NCI-H1105 treated with DMSO at 0.1 percent for 48 hours (cell line): ENCODE data around the gene LRRN1.

ENCODE experiments used
- DNase-seq: peaks from one replicate; lab custom pipeline; 2025; lab: John Stamatoyannopoulos, UW

Gene LRRN1

DNA sequence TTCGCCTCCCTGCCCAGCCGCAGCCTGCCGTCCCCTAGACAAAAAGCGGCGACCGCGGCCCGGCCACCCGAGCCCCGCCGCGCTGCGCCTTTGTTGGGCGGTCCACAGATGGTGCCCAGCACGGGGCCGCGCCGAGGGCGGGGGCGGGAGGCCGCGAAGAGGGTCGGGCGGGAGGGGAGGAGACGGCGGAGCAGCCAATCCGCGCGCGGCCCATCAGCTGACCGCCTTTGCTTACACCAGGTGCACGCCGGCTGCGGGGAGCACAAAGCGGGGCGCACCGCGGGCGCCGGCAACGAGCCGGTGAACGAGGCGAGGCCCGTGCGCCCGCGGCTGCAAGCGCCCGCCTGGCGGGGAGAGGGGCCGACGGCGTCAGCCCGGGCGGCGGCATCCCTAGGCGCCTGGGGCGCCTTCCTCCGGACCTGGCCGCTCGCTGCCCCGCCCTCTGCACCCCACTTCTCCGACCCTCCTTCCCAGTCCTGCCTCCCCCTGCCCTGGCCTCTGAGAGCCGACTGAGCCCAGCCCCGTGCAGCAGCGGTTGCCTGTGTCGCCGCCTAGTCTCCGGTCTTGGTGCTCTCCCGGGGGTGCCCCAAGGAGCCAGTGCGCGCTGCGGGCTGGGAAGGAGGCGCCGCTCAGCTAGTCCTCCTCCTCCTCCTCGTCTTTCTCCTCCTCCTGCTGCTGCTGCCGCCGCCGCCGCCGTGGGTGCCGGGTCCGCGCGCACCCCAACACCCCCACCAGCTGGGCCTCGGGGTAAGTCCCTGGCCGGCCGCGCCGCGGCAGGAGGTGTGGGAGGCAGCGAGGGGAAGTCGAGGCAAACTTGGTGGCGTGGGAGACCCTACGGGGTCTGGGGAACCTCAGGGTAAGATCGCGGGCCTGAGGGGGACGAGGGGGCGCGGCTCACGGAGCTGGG is at the start of gene LRRN1:
Gene LRRN1, plus strand, starts transcription at position 259 of the 907 bp plus-strand sequence. CDS start 45,211 bp downstream, outside the sequence.
- DNase-seq, result peak; percentile 74

DNA sequence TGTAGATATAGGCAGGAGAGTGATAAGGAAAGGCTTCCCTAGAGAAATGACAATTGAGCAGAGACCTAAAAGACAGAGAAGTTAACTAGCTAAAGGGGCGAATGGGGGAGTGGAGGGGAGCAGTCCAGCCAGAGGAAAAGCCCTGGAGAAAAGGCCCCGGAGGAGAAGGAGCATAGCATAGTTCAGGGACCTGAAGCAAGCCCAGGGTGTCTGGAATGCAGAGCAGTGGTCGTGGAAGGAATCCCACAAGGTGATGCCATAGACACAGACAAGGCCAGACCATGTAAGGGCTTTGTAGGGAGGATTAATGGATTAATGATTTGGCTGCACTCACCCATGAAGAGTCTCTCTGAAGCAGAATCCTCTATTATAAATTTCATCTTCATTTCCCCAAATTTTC is 45.8 kb upstream of the LRRN1 start:
- no peak for DNase-seq

DNA sequence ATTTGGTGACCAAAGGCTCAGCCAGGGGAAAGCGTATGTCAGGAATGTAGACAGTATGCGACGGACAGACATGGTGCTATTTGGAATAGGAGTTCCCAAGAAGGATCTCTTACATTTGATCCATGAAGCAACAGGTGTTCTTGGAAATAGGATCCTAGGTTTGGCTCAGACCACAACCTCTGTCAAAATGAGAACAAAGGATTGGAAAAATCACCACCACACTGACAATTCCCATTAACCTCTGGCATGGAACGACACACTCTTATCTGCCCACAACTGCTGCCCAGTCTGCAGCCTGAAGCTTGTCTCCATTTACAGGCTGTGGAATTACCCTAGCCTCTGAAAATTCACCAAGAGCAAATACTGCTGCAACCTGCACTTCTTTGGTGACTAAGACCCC is 33.6 kb upstream of the LRRN1 start:
- no peak for DNase-seq

DNA sequence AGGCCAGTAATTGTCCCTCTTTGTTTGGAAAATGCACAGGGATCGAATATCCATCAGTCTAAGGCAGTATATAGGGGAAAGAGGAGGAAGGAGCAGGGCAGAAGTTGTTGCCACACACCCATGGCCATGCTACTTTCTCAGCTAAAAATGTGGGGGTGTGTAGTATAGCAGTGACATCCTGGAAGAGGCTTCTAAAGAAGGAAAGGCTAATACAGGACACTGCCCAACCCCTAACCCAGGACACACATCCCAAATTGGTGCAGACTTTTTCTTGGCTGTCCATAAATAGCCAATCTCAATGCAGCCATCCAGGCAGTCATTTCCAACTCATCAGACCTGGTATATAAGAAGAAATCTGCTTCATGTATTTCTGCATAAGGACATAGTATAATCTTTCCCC is 33.1 kb upstream of the LRRN1 start:
- no peak for DNase-seq

DNA sequence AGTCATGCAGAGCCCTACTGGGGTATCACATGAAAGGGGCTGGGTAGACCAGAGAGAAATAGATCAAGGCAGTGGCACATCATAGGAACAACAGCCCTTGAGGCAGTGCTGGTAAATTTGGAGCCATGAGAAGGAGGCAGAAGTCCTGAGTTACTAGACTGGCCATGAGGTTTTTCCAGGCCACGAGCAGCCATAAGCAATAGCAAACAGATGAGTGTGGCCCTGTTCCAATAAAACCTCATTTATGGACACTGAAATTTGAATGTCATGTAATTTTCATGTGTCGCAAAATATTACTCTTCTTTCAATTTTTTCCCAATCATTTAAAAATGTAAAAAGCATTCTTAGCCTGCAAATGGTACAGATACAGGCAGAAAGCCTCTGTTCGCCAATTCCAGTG is 28.1 kb upstream of the LRRN1 start:
- no peak for DNase-seq

DNA sequence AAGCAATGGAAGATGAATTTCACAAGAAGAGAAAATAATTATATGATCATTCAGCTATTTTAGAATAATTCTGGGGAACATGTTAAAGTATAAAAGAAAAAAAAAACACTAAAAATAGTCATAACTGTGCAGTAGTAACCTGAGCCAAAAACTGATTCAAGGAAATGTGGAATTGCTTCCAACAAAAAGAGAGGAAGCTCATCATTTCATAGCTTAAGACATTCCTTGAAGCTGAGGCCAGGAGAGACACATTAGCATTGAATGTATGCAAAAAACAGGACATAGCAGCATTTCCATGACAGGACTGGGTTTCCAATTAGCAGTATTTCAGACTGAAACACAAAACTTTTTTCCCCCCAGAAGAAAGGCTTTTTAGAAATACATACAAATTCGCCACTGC is 27.7 kb upstream of the LRRN1 start:
- DNase-seq, result no peak

DNA sequence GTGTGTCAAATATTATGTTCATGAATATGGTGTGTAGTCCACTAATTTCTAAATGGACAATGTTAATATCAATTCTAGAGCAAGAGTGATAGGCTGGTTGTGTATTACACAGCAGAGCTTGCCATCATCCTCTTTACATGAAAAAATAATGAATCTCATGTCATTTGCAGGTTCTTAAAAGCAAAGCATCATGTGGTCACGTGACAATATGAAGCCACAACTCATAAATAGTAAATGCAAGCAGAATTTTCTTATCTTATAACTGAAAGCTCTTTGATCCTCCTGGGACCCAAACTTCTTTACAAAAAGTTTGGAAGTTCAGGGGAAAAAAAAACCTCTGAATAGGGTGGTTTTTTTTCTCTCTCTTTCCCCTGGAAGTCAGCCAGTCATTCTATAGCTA is 26.9 kb upstream of the LRRN1 start:
- DNase-seq, result no peak

DNA sequence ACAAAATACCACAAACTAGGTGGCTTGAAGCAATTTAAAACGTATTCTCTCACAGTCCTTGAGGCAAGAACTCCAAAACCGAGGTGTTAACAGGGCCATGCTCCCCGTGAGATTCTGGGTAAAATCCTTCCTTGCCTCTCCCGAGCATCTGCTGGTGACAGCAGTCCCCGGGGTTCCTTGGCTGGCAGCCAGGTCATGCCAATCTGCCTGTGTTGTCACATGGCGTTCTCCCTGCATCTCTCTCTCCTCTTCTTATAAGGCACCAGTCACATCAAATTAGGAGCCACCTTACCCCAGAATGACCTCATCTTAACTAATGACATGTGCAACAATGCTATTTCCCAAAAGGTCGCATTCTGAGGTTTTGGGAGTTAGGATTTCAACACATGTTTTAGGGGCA is 26.3 kb upstream of the LRRN1 start:
- DNase-seq, result peak; percentile 19

DNA sequence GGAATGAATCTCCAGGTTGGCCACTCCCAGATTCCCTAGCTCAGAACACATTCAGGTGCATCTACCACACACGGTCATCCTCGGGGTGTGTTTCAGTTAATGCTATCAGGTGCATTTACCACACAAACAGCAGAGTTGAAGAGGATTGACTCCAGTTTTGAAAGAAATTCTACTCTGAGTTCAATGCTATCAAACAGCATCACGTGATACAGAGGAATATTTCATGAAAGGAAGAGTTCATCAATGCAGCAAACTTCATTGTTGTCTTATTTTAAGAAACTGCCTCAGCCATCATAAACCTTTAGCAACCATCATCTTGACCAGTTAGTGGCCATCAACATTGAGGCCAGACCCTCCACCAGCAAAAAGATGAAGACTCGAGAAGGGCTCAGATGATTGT is 22.6 kb upstream of the LRRN1 start:
- DNase-seq, result no peak

DNA sequence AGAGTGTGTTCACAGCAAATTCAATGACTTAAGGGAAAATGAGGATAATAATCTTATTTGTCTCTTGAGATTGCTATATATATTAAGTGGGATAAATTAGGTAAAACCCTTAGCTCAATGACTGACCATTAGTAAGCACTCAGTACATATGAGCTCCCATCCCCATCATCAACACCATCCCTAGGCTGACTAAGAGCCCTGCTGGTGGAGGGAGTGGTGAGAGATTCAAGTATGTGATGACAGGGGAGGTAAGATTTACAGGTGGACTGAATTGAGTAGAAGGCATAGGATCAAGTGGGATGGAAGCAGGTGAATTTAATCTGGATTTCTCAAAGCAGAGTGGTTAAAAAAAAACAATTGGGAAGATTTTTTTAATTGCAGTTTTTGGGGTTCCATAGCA is 21.0 kb upstream of the LRRN1 start:
- DNase-seq, result no peak

DNA sequence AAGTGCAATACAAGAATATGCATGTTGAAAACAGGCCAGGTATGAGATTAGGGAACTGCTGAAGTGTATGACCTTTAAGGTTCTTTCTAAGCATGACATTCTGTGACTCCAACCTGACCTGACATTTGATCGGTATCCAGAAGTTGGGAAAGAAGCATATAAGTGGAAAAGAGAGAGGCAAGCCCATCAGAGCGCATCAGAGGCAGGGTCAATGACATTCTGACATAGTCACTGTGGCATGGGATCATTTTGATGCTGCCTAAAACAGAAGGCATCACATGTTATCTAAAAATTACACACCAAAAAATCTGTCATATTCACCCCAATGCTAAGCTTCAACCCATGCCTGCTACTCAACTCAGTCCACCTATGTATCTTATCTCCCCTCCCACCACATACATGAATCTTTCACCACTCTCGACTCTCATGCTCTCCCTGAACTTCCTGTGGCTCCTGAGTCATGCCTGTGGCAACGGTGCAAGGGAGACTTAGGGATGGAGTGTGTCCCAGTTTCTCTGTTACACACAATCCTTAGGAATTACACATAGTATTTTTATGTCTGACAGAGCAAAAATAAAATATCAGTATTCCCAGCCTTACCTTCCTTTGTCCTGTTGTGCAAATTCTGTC is 20.5 kb upstream of the LRRN1 start:
- no peak for DNase-seq

DNA sequence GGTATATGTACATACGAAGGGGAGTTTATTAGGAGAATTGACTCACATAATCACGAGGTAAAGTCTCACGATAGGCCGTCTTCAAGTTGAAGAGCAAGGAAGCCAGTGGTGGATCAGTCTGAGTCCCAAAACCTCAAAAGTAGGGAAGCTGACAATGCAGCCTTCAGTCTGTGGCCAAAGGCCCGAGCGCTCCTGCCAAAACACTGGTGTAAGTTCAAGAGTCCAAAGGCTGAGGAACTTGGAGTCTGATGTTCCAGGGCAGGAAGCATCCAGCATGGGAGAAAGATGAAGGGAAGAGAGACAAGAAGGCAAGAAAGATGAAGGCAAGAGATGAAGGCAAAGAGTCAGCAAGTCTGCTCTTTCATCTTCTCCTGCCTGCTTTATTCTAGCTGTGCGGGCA is 16.8 kb upstream of the LRRN1 start:
- no peak for DNase-seq

DNA sequence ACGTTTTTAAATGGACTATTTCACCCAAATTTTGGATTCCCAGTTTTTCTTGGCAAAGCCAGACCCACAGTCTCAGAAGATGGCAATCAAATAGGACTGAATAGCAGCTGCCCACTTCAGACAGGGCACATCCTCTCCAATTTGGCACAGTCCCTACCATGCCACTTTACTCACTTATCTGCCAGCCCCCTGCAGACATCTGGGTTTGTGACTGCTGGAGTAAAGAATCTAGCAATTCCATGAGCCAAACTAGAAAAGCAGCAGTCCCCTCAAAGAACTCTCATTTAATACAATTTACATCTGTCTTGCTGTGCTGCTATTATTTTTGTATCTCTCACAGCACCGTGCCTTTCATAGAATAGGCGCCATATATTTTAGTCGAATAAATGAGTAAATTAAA is 16.0 kb upstream of the LRRN1 start:
- no peak for DNase-seq

DNA sequence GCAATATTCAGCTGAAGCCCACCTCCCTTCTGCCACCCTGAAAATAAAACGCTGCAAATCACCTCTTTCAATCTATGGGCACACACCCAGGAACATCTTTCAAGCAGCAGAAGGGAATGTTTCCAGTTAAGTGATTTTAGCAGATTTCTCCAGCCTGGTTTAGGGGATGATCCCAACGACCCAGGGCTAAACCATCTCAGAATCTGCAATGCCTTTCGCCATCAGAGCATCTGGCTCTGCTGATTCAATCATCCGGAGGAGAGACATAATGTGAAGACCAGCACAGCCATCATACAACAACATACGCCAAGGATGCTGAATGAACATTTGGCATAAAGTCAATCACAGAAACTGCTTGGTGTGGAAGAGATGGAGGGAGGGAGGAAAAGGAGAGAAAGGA is 15.5 kb upstream of the LRRN1 start:
- no peak for DNase-seq

DNA sequence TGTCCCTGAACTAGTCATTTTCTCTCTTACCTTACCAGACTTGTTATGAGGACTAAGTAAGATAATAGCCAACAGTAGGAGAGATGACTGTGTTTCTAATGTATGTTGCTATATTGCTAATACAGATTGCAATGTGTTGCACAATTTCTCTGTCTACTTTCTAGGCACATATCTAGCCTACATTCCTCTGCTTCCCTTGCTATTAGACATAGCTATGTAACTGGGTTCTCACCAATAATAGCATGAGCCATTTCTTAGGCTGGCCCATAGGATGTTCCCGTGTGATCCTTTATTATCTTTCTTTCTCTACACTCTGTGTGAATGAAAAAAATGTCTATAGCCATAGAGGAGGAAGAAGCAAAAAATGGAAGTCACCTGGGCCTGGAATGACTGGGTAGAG is 6.8 kb upstream of the LRRN1 start:
- DNase-seq, result no peak

DNA sequence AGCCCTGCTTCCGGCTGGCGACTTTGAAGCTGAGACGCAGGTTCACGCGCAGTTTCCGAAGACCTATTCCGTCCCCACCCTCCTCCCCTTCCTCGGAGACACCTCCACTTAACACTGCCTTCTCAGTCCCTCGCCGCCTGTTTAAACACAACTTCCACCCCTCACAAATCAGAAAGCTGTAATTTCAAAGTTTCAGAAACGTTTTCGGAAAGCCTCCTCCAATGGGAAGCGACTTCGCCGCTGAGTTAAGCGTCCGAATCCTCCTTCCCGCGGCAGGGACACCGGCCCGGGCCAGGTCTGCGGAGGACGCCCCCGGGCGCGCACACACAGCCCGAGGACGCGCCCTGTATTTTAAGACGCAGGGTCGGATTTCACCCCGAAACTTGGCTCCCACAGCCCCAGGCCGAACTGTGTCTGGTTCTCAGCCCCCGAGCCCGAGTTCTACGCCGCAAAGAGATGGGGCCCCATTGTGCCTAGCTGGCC is 559 bp upstream of the LRRN1 start:
- DNase-seq, result peak; percentile 54

DNA sequence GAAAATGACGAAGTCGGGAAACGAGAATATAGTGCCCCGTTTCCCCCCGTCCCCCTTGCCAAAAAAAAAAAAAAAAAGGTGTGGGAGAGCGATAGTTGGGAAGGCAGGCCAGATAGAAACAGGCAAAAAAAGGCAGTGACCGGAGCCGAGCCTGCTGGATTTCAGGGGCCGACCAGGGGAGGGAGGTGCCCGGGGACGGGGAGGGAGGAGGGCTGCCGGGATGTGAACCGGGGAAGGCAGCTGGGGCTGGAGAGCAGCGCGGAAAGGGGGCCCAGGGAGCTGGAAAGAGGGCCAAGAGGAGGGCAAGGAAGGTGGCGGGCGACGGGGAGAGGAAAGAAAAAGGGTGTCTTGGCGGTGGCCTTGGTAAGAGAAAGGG is 837 bp downstream of the LRRN1 start:
- DNase-seq, result no peak

DNA sequence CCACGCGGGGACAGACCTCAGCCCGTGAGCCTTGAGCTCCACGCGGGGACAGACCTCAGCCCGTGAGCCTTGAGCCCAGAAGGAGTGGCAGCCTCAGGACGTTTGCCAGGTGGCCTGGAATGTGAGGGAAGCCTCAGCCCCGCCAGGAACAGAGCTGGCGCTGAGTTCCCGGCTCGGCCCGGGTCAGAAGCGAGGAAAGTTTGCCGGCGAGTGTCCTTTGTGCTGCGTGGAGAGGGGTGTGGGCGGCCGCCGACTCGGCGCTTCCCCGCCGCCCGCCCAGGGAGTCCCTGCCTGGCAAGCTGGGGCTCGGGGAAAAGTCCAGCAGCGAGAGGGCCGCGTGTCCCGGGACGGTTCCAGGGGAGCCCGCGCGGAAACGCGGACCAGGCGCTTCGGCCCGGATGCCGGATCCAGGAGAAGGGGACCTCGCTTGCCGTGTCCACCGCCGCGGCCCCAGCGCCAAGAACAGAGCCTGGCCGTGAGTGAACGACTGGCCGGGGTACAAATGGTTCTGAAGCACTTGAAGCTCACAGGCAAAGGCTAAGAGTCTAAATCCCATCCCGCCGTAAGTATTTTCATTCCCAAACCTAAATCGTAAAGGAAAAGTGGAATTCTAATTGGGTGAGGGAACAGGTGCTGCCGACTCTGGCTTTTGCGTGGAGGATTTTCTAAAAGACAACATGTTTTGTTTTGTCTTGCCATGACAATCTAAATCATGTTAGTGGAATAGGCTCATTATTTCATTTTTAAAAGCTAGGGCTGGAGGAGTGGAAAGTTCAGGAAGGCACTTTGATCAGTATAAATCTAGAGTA is 1.7 kb downstream of the LRRN1 start:
- DNase-seq, result no peak

DNA sequence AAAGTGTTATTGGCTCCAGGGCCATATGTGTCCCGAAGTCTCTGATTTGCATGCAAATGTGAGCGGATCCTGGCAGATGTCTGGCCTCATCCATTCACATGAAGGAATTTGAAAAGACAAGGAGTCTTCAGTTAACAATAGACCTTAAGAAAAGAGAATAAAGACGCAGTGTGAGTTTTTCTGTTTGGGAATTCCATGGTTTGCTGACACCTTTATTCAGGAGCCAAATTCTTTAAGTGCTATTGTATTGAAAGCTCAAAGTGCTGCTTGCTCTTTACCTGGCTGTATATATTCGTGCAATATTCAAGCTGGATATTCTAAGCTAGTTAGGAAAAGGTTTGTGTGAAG is 2.2 kb downstream of the LRRN1 start:
- no peak for DNase-seq

DNA sequence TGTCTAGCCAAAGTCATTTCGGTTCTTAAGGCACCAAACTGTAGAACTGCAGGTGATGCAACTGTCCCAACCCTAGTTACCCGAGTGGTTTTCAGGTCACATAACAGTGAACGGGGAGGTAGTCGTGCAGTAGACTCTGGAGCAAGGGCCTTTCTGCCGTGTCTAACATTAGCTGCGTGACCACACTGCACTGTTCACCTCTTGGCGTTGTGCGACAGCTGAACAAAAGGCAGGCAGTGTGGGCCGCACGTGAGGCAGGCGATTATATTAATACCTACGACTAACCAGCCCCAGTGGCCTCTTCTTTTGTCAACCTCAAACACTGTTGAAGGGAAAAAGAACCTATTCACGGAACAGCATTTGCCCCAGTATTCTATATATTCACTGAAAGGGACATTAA is 2.8 kb downstream of the LRRN1 start:
- no peak for DNase-seq

DNA sequence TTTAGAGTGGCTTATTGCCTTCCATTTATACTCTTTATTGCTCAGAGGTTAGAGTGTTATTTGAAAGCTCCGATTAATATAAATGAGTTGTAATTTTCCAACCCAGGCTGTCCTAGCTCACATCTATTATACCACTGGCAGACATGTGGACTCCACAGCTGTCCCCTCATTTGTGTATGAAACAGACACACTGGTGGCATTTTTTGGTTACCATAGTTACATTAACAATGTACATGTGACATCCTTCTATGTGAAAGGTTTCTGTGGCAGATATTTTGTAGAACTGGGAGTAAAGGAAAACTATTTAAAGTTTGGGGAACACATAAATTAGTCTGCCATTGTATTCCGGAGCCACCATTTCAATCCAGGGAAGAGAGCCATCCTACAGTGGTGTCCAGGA is 5.3 kb downstream of the LRRN1 start:
- no peak for DNase-seq

DNA sequence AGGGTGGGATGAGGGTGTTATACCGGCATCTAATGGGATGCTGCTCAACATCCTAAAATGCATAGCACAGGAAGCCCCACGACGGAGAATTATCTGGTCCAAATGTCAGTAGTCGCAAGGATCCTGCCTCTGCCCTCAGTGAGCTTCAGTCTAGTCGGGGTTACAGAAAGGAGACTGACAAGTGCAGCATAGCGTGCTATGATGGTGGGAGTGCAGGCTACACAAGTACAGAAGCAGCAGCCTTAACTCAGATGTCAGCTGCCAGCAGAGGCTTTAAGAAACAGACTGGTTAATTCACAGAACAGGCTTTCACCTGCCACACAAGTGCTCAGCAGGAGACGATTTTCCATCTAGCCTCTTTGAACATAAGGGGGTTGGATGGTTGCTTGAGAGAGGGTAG is 6.9 kb downstream of the LRRN1 start:
- DNase-seq, result no peak

DNA sequence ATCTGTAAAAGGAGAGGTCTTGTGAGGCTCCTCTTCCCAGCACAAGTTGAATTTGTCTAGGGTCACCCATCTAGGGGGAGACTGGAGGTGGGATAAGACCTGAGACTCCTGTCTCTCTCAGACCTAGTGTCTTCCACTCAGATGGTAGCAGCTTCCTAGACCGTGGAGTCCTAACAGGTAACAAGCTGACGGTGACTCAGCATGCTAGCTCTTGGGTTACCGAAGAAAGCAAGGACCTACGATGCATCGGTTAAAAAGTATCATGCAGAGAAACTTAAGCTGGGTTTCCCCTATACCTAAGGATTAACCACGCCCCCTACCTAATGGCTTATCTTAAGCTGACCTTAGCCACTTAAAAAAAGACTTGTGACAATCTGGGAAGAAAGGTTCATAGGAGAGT is 7.6 kb downstream of the LRRN1 start:
- no peak for DNase-seq
